Measurements from ENCODE around the gene DPYD.

- TF ChIP-seq KHSRP (IDR thresholded peaks at IDR 0.05) (no peak), RAD21 (CRISPR knock-in tag; conservative IDR thresholded peaks at IDR 0.05 in 1 of 2, IDR thresholded peaks at IDR 0.05 in 1 of 2) (no peak), CTCF (IDR thresholded peaks at IDR 0.05 in 2 of 3, conservative IDR thresholded peaks at IDR 0.05 in 1 of 3; ENCODE audit: insufficient read depth in 2 of 3, low read depth in 1 of 3, low read length in 3 of 3) (no peak), GTF2F1 (IDR thresholded peaks at IDR 0.05; ENCODE audit: low read depth, low read length) (no peak), HDAC1 (IDR thresholded peaks at IDR 0.05) (no peak), ZFP1 (CRISPR knock-in tag; IDR thresholded peaks at IDR 0.05) (no peak), RB1 (IDR thresholded peaks at IDR 0.05; ENCODE audit: low read depth) (no peak), KAT8 (IDR thresholded peaks at IDR 0.05; ENCODE audit: low read depth) (no peak), BRF1 (IDR thresholded peaks at IDR 0.05; ENCODE audit: borderline replicate concordance, extremely low read depth, insufficient read length) (no peak), SRSF1 (IDR thresholded peaks at IDR 0.05; ENCODE audit: low read depth, low read length) (no peak)
These were observed 801.3 kb downstream of the DPYD start for GRCh38 chr1:97119260-97120158.
